ENCODE results near the gene SPAST.
"Not testable (repeated sequence)": the region's sequence is repeated elsewhere in the genome, so short reads cannot be mapped to it uniquely, and the experiment has no call there.

SPAST gene

GRCh38 chr2:32166115-32166574, 102.8 kb downstream of the SPAST start:
- no peak for FAIRE-seq

GRCh38 chr2:32168513-32168912, 105.2 kb downstream of the SPAST start:
- DNase-seq (ENCODE audit: insufficient read length, low spot score), result peak; percentile 9
- FAIRE-seq, result no peak
- TF ChIP-seq SPI1 (IDR thresholded peaks at IDR 0.05; ENCODE audit: low read depth, low read length) (no peak), POU2F2 (IDR thresholded peaks at IDR 0.05; ENCODE audit: low read depth, low read length) (no peak), PAX5 (IDR thresholded peaks at IDR 0.05; ENCODE audit: insufficient read depth, low read length, severe bottlenecking) (peak; percentile 19)

More at GRCh38 chr2:32166115-32166574, 102.8 kb downstream of the SPAST start:
- no peak for DNase-seq (ENCODE audit: insufficient read length, low spot score)
- no peak for TF ChIP-seq SPI1 (IDR thresholded peaks at IDR 0.05; ENCODE audit: low read depth, low read length)
- TF ChIP-seq PAX5 (IDR thresholded peaks at IDR 0.05; ENCODE audit: insufficient read depth, low read length, severe bottlenecking), result no peak
- no peak for TF ChIP-seq POU2F2 (IDR thresholded peaks at IDR 0.05; ENCODE audit: low read depth, low read length)
- no peak for TF ChIP-seq TAF1 (IDR thresholded peaks at IDR 0.05; ENCODE audit: low read depth, low read length)
- no peak for TF ChIP-seq POLR2AphosphoS5 (IDR thresholded peaks at IDR 0.05; ENCODE audit: low read depth, low read length)
- no peak for TF ChIP-seq POLR2A (IDR thresholded peaks at IDR 0.05; ENCODE audit: low read depth, low read length)

GRCh38 chr2:32172870-32173269, 109.5 kb downstream of the SPAST start:
- TF ChIP-seq TAF1 (IDR thresholded peaks at IDR 0.05; ENCODE audit: low read depth, low read length) (no peak), SPI1 (IDR thresholded peaks at IDR 0.05; ENCODE audit: low read depth, low read length) (no peak), POU2F2 (IDR thresholded peaks at IDR 0.05; ENCODE audit: low read depth, low read length) (no peak), POLR2A (IDR thresholded peaks at IDR 0.05; ENCODE audit: low read depth, low read length) (no peak), POLR2AphosphoS5 (IDR thresholded peaks at IDR 0.05; ENCODE audit: low read depth, low read length) (no peak), PAX5 (IDR thresholded peaks at IDR 0.05; ENCODE audit: insufficient read depth, low read length, severe bottlenecking) (no peak)
- DNase-seq (ENCODE audit: insufficient read length, low spot score) (no peak), FAIRE-seq (peak; percentile 9)

GRCh38 chr2:32182667-32183066, 119.3 kb downstream of the SPAST start:
- TF ChIP-seq POLR2A (IDR thresholded peaks at IDR 0.05; ENCODE audit: low read depth, low read length) (no peak), POU2F2 (IDR thresholded peaks at IDR 0.05; ENCODE audit: low read depth, low read length) (no peak), PAX5 (IDR thresholded peaks at IDR 0.05; ENCODE audit: insufficient read depth, low read length, severe bottlenecking) (no peak), SPI1 (IDR thresholded peaks at IDR 0.05; ENCODE audit: low read depth, low read length) (no peak), TAF1 (IDR thresholded peaks at IDR 0.05; ENCODE audit: low read depth, low read length) (no peak), POLR2AphosphoS5 (IDR thresholded peaks at IDR 0.05; ENCODE audit: low read depth, low read length) (no peak)
- DNase-seq (ENCODE audit: insufficient read length, low spot score), result no peak
- no peak for FAIRE-seq

DNA sequence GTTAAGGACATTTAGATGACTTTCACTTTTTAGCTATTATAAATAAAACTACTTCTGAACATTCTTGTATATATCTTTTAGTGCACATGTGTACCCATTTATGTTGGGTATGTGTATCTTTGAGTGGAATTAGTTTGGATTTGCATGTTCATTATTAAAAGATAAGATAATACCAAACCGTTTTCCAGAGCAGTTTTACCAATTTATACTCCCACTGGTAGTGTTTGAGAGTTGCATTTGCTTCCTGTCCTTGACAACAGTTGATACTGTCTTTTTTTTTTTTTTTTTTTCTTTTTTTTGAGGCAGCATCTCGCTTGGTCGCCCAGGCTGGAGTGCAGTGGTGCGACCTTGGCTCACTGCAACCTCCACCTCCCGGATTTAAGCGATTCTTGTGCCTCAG, 125.7 kb downstream of the SPAST start:
- FAIRE-seq, result no peak
- TF ChIP-seq SPI1 (IDR thresholded peaks at IDR 0.05; ENCODE audit: low read depth, low read length) (no peak), PAX5 (IDR thresholded peaks at IDR 0.05; ENCODE audit: insufficient read depth, low read length, severe bottlenecking) (no peak), POU2F2 (IDR thresholded peaks at IDR 0.05; ENCODE audit: low read depth, low read length) (no peak), POLR2AphosphoS5 (IDR thresholded peaks at IDR 0.05; ENCODE audit: low read depth, low read length) (no peak), TAF1 (IDR thresholded peaks at IDR 0.05; ENCODE audit: low read depth, low read length) (no peak), POLR2A (IDR thresholded peaks at IDR 0.05; ENCODE audit: low read depth, low read length) (no peak)
- DNase-seq (ENCODE audit: insufficient read length, low spot score), result no peak

- TF ChIP-seq PAX5 (IDR thresholded peaks at IDR 0.05; ENCODE audit: insufficient read depth, low read length, severe bottlenecking) (no peak), POLR2A (IDR thresholded peaks at IDR 0.05; ENCODE audit: low read depth, low read length) (no peak), POLR2AphosphoS5 (IDR thresholded peaks at IDR 0.05; ENCODE audit: low read depth, low read length) (no peak), POU2F2 (IDR thresholded peaks at IDR 0.05; ENCODE audit: low read depth, low read length) (no peak), SPI1 (IDR thresholded peaks at IDR 0.05; ENCODE audit: low read depth, low read length) (no peak), TAF1 (IDR thresholded peaks at IDR 0.05; ENCODE audit: low read depth, low read length) (no peak)
- DNase-seq (ENCODE audit: insufficient read length, low spot score) (no peak), FAIRE-seq (no peak)
Observed at GRCh38 chr2:32192418-32192817, 129.1 kb downstream of the SPAST start.

DNA sequence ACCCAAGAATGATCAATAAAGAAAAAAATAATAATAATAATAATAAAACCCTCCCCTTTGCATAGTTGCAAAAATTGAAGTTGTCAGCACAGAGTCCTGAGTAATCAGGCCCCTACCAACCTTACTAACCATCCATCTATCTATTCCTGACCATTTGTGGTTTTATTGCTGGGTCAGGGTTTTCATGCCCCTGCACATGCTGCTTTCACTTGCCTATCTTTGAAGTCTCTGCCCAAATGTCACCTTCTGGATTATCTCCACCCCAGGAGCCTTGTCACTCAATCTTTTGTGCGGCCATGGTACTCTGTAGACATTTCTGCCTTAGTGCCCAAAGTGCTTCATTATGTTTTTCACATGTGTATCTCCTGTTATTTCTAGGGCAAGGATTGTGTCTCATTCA, 137.5 kb downstream of the SPAST start:
- DNase-seq (ENCODE audit: insufficient read length, low spot score) (no peak), FAIRE-seq (no peak)
- no peak for TF ChIP-seq PAX5 (IDR thresholded peaks at IDR 0.05; ENCODE audit: insufficient read depth, low read length, severe bottlenecking)
- TF ChIP-seq POU2F2 (IDR thresholded peaks at IDR 0.05; ENCODE audit: low read depth, low read length), result no peak
- no peak for TF ChIP-seq POLR2AphosphoS5 (IDR thresholded peaks at IDR 0.05; ENCODE audit: low read depth, low read length)

DNA sequence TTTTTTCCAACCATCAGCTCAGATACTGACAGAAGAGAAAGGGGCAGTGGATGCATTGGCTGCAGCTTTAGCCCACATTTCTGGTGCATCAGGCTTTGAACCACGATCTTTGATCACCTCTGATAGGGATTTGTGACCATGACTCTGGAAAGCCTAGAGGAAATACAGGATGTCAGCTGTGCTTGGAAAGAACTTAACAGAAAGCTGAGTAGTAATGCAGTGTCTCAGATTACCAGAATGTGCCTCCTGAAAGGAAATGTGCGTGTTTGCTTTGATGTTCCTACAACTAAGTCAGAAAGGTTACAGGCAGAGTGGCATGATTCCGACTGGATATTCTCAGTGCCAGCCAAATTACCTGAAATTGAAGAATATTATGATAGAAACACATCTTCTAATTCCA, 140.1 kb downstream of the SPAST start:
- not testable (repeated sequence) for FAIRE-seq

More for the DNA sequence above, 140.1 kb downstream of the SPAST start:
- not testable (repeated sequence) for DNase-seq (ENCODE audit: insufficient read length, low spot score)

Data from GM12891 (cell line).